HepG2 (cell line): ENCODE results near the gene EML2. TPM values are rescaled to one million over a fixed set of nuclear protein-coding genes. Genes with fewer than 3 reads are reported as not detected.

Experiments used
- ATAC-seq: fragments of 200-7000 bp; cut with Tn5 transposase; 3 replicates; pipeline ENCODE4 v1.9.1; 2020; ENCODE audit warnings: mild to moderate bottlenecking, moderate library complexity
- BruUV-seq: library from RNA; stranded (reverse); fragments of 400-500 nt; replicated peaks from 2 replicates; lab custom pipeline; 2021; lab: Mats Ljungman, UMichigan
- CTCF ChIA-PET: fragments of 300-600 bp; formaldehyde crosslinking; extraction: SDS; loops from one replicate; lab custom pipeline; 2021; ENCODE audit warnings: low total read pairs, inconsistent platforms, low intra/inter-chr PET ratio; lab: Yijun Ruan, JAX
- POLR2A ChIA-PET: fragments of 350-600 bp; sonication (Branson Sonifier 250); formaldehyde crosslinking; loops from one replicate; lab custom pipeline; 2020; ENCODE audit warnings: antibody characterized with exemption, inconsistent platforms; lab: Yijun Ruan, JAX
- DNase-seq: peaks from one replicate; pipeline ENCODE4 v3.0.0-alpha.2; 2015; ENCODE audit warnings: low spot score
- FAIRE-seq: peaks from 3 replicates; lab custom pipeline; 2011; peaks lifted over from hg19 to GRCh38; lab: Jason Lieb, UNC
- H2AFZ ChIP-seq: one replicate; pipeline ENCODE4 v1.6.1; 2011; ENCODE audit warnings: low read length, inconsistent platforms
- H3K27ac ChIP-seq: fragments of 300-600 bp; 3 replicates; pipeline ENCODE4 v1.8.0; 2011; ENCODE audit warnings: mixed run types, mild to moderate bottlenecking, mixed read lengths, low read length, inconsistent platforms; ENCODE audit not compliant: insufficient read depth; ENCODE audit errors: extremely low read length
- H3K27me3 ChIP-seq, 2 experiments: fragments of 200-600 bp in 1 of 2; 2 replicates in 1 of 2; 3 replicates in 1 of 2; pipeline versions ENCODE4 v1.6.0 to v1.8.0; 2011; ENCODE audit warnings: low read length in 2 of 2, mild to moderate bottlenecking in 2 of 2, moderate library complexity in 2 of 2, inconsistent platforms in 1 of 2; ENCODE audit not compliant: insufficient read depth in 2 of 2, control insufficient read depth in 1 of 2
- H3K36me3 ChIP-seq, 2 experiments: fragments of 200-600 bp in 1 of 2; replicated peaks in 1 of 2; 2 replicates in 1 of 2; 3 replicates in 1 of 2; pipeline versions ENCODE4 v1.5.1 to v1.8.0; 2011; ENCODE audit warnings: low read length in 2 of 2, inconsistent platforms in 1 of 2; ENCODE audit not compliant: insufficient read depth in 2 of 2, control insufficient read depth in 1 of 2
- H3K4me1 ChIP-seq: 2 replicates; pipeline ENCODE4 v1.5.1; 2012; ENCODE audit warnings: low read length, inconsistent platforms; ENCODE audit not compliant: insufficient read depth
- H3K4me2 ChIP-seq: 2 replicates; pipeline ENCODE4 v1.6.0; 2011; ENCODE audit warnings: low read depth, low read length, inconsistent platforms
- H3K4me3 ChIP-seq, 3 experiments: fragments of 200-600 bp in 1 of 3; sonication (generic), shearing (Covaris generic) in 1 of 3; replicated peaks in 1 of 3; 2 replicates each; pipeline ENCODE4 v1.5.1; 2011 to 2016; ENCODE audit warnings: low read length in 3 of 3, inconsistent platforms in 2 of 3, low read depth in 2 of 3, mild to moderate bottlenecking in 2 of 3, control low read depth in 1 of 3, mixed read lengths in 1 of 3; ENCODE audit not compliant: insufficient read depth in 1 of 3
- H3K79me2 ChIP-seq: one replicate; pipeline ENCODE4 v1.6.1; 2011; ENCODE audit warnings: low read length, inconsistent platforms; ENCODE audit not compliant: insufficient read depth
- H3K9ac ChIP-seq: 2 replicates; pipeline ENCODE4 v1.6.0; 2011; ENCODE audit warnings: mild to moderate bottlenecking, low read depth, low read length, inconsistent platforms; ENCODE audit not compliant: insufficient read depth
- H3K9me3 ChIP-seq: 2 replicates; pipeline ENCODE4 v1.5.1; 2012; ENCODE audit warnings: mild to moderate bottlenecking, low read length
- H4K20me1 ChIP-seq: 2 replicates; pipeline ENCODE4 v1.6.0; 2011; ENCODE audit warnings: inconsistent platforms, mild to moderate bottlenecking, low read length, moderate library complexity; ENCODE audit not compliant: insufficient read depth
- CREB1 ChIP-seq, 2 experiments: fragments of 450-650 bp in 1 of 2; IDR thresholded peaks; 2 replicates each; pipeline ENCODE4 v1.6.1; 2016 to 2017; ENCODE audit warnings: control low read depth in 1 of 2, mild to moderate bottlenecking in 1 of 2, missing compliant biosample characterization in 1 of 2, missing genetic modification characterization in 1 of 2
- GABPA ChIP-seq, 2 experiments: IDR thresholded peaks; 2 replicates each; pipeline ENCODE4 v1.6.1; 2011 to 2016; ENCODE audit warnings: low read depth in 2 of 2, low read length in 1 of 2, missing biosample characterization in 1 of 2, missing genetic modification characterization in 1 of 2
- GABPB1 ChIP-seq: IDR thresholded peaks from 2 replicates; pipeline ENCODE4 v1.6.1; 2016; ENCODE audit warnings: mild to moderate bottlenecking, missing genetic modification reagents, moderate library complexity, missing compliant biosample characterization
- HBP1 ChIP-seq: IDR thresholded peaks from 2 replicates; pipeline ENCODE4 v1.6.1; 2016; ENCODE audit warnings: low read depth, control low read depth
- HMGA1 ChIP-seq: sonication (generic); formaldehyde crosslinking; conservative IDR thresholded peaks from 2 replicates; pipeline ENCODE4 v1.4.0; 2020; ENCODE audit warnings: missing genetic modification reagents
- MBNL3 ChIP-seq: fragments of 250-450 bp; sonication (Bioruptor Pico); conservative IDR thresholded peaks from 2 replicates; pipeline ENCODE4 v1.8.0; 2022; ENCODE audit warnings: mild to moderate bottlenecking, inconsistent platforms
- MEIS2 ChIP-seq: sonication (generic); formaldehyde crosslinking; IDR thresholded peaks from 2 replicates; pipeline ENCODE4 v1.9.0; 2021; ENCODE audit warnings: mild to moderate bottlenecking, missing genetic modification reagents
- NR0B2 ChIP-seq: sonication (generic); formaldehyde crosslinking; IDR thresholded peaks from 2 replicates; pipeline ENCODE4 v1.4.0; 2020; ENCODE audit warnings: mild to moderate bottlenecking, missing genetic modification reagents
- PCBP2 ChIP-seq: fragments of 200-400 bp; formaldehyde crosslinking; optimal IDR thresholded peaks from 2 replicates; pipeline ENCODE3; 2018; ENCODE audit warnings: low read length, low read depth; ENCODE audit not compliant: poor library complexity, severe bottlenecking
- RNF2 ChIP-seq: fragments of 450-650 bp; conservative IDR thresholded peaks from 2 replicates; pipeline ENCODE4 v1.6.1; 2016; ENCODE audit warnings: low read depth
- SALL2 ChIP-seq: sonication (generic); formaldehyde crosslinking; IDR thresholded peaks from 2 replicates; pipeline ENCODE4 v1.8.1; 2023; ENCODE audit warnings: mild to moderate bottlenecking, missing genetic modification reagents, inconsistent platforms
- SAP130 ChIP-seq: IDR thresholded peaks from 2 replicates; pipeline ENCODE4 v1.6.1; 2016; ENCODE audit warnings: low read depth
- SP1 ChIP-seq, 2 experiments: fragments of 450-650 bp in 1 of 2; sonication (generic) in 1 of 2; formaldehyde crosslinking in 1 of 2; IDR thresholded peaks; 2 replicates each; pipeline versions ENCODE4 v1.4.0 to v1.6.1; 2016 to 2020; ENCODE audit warnings: missing genetic modification reagents in 1 of 2
- SP5 ChIP-seq: IDR thresholded peaks from 2 replicates; pipeline ENCODE4 v1.6.1; 2016; ENCODE audit warnings: low read depth, borderline replicate concordance
- TFDP2 ChIP-seq: sonication (generic); formaldehyde crosslinking; IDR thresholded peaks from 2 replicates; pipeline ENCODE4 v1.4.0; 2020; ENCODE audit warnings: missing genetic modification reagents
- ZNF180 ChIP-seq: sonication (generic); formaldehyde crosslinking; IDR thresholded peaks from 2 replicates; pipeline ENCODE4 v1.4.0; 2020; ENCODE audit warnings: low read depth, missing genetic modification reagents, borderline replicate concordance
- ZNF768 ChIP-seq: sonication (generic); formaldehyde crosslinking; IDR thresholded peaks from 2 replicates; pipeline ENCODE4 v1.4.0; 2020; ENCODE audit warnings: missing genetic modification reagents
- ZNF776 ChIP-seq: sonication (generic); formaldehyde crosslinking; IDR thresholded peaks from 2 replicates; pipeline ENCODE4 v1.4.0; 2020; ENCODE audit warnings: mild to moderate bottlenecking, missing genetic modification reagents
- ZNF788 ChIP-seq: sonication (generic); formaldehyde crosslinking; IDR thresholded peaks from 2 replicates; pipeline ENCODE4 v1.5.0; 2020; ENCODE audit warnings: mild to moderate bottlenecking, missing genetic modification reagents, borderline replicate concordance
- WGBS: methylation state at CpG from one replicate; pipeline ENCODE4 v1.1.6; 2017; ENCODE audit warnings: low lambda C conversion rate; 5-methylcytosine and 5-hydroxymethylcytosine counted together
- in situ Hi-C: cut with HindIII; loops from 2 replicates; pipeline ENCODE4 v1.10.0; 2017; ENCODE audit warnings: low pct_unique_long_range_greater_than_20kb; ENCODE audit not compliant: extremely low pct_ligation_motif_present
- intact Hi-C: fragments of 100-400 bp; cut with micrococcal nuclease; formaldehyde crosslinking; loops from one replicate; pipeline ENCODE4 v1.10.0; 2022; ENCODE audit not compliant: unreplicated experiment
- polyA plus RNA-seq, 8 experiments: library from polyadenylated mRNA; depleted of rRNA in 3 of 8; stranded (reverse) in 7 of 8; unstranded in 1 of 8; fragments of >200 nt; fragmentation: Illumina TruSeq in 4 of 8; extraction: Trizol in 4 of 8; gene quantifications; 2 replicates each; pipeline versions ENCODE4 v1.2.1 to v1.2.3, GENCODE V29; 2011 to 2016; ENCODE audit warnings: low read depth in 4 of 8, missing spikeins in 1 of 8, mixed read lengths in 1 of 8; ENCODE audit not compliant: insufficient read depth in 1 of 8
- total RNA-seq, 5 experiments: library from RNA; depleted of rRNA; stranded (reverse); fragments of >200 nt; fragmentation: Illumina TruSeq; extraction: Trizol; gene quantifications; 2 replicates each; pipeline ENCODE4 v1.2.3, GENCODE V29; 2016; ENCODE audit warnings: low read depth in 1 of 5

EML2 gene
- total and polyA plus RNA-seq, 2 of the 13 experiments (the other 11 are each of a cell fraction or from before 2014, with no cell fraction given) = 7.3 to 12.9 TPM

- peak; percentile 44 for DNase-seq
- Histone ChIP-seq H3K9me3 (no peaks in the 10 kb centered on the region), H4K20me1 (no peaks in the 10 kb centered on the region), H3K79me2 (no peaks in the 10 kb centered on the region), H3K4me1 (peaks cover 44% of the 10 kb centered on the region), H3K9ac (peak within 1 kb of the TSS; percentile 35; the same call in 1 of the 2 replicates), H3K36me3 (no peaks in the 10 kb centered on the region), H3K27ac (no peak within 1 kb of the TSS), H3K4me2 (peak within 1 kb of the TSS; percentile 96), H3K27me3 (peaks cover 2 to 11% of the 10 kb centered on the region in 2 experiments; a peak in 3 of 5 replicates), H3K4me3 (peak within 1 kb of the TSS; percentile 60 to 78 (median 65)), H2AFZ (peak within 1 kb of the TSS; percentile 72)
- WGBS = 4% methylated on average over 4 of the region's 15 CpGs
- intact Hi-C loops = no loop called here
- ChIA-PET CTCF (no interaction called here), POLR2A (interaction anchor here (0.8 to 2.4 kb wide), 4 partner anchors 10 to 84 kb away, joined by 3 to 12 read pairs (median 4); partner anchors contain the start of genes QPCTL and SNRPD2)
- BruUV-seq = no TSS peak
- in situ Hi-C loops = no loop called here
- peak; percentile 61 for ATAC-seq
- no peak for FAIRE-seq
- TF ChIP-seq SAP130 (CRISPR knock-in tag) = peak; percentile 53
- peak; percentile 42; the same call in 1 of the 2 replicates for TF ChIP-seq CREB1 (IDR thresholded peaks at IDR 0.05)
- no peak for TF ChIP-seq CREB1 (CRISPR knock-in tag; IDR thresholded peaks at IDR 0.05)
- 0 out of 2 replicates have a peak, but pooled peaks have one; percentile 11 for TF ChIP-seq SALL2
- no peak for TF ChIP-seq NR0B2 (CRISPR knock-in tag)
- TF ChIP-seq SP1 (IDR thresholded peaks at IDR 0.05) = no peak
- TF ChIP-seq SP1 (CRISPR knock-in tag; IDR thresholded peaks at IDR 0.05) = peak; percentile 41; the same call in 1 of the 2 replicates
- no peak for TF ChIP-seq RNF2
- no peak for TF ChIP-seq ZNF768
- no peak for TF ChIP-seq HMGA1 (CRISPR knock-in tag)
- TF ChIP-seq MBNL3 (CRISPR knock-in tag) = no peak
- no peak for TF ChIP-seq GABPA (IDR thresholded peaks at IDR 0.05; ENCODE audit: low read depth, low read length)
- TF ChIP-seq GABPA (CRISPR knock-in tag; IDR thresholded peaks at IDR 0.05; ENCODE audit: low read depth) = peak; percentile 25; the same call in 1 of the 2 replicates
- 0 out of 2 replicates have a peak, but pooled peaks have one; percentile 32 for TF ChIP-seq SP5 (CRISPR knock-in tag)
- TF ChIP-seq TFDP2 (CRISPR knock-in tag) = no peak
- TF ChIP-seq MEIS2 (CRISPR knock-in tag) = 0 out of 2 replicates have a peak, but pooled peaks have one; percentile 31
- no peak for TF ChIP-seq ZNF776 (CRISPR knock-in tag)
- TF ChIP-seq PCBP2 = no peak
- TF ChIP-seq HBP1 (CRISPR knock-in tag) = peak; percentile 37; the same call in 1 of the 2 replicates
- peak; percentile 62 for TF ChIP-seq GABPB1 (CRISPR knock-in tag)
- no peak for TF ChIP-seq ZNF788 (CRISPR knock-in tag)
- no peak for TF ChIP-seq ZNF180 (CRISPR knock-in tag)
These were observed 28.6 kb upstream of the EML2 start, which contains the start of gene GIPR for GRCh38 chr19:45667620-45668341. TSS of gene GIPR (plus strand) at chr19:45668221. CDS start at chr19:45669521, 1,300 bp downstream.
